NCI-H2107 treated with DMSO at 0.1 percent for 48 hours (cell line): ENCODE measurements around the gene HERPUD1.
"Not testable (repeated sequence)": the region's sequence is repeated elsewhere in the genome, so short reads cannot be mapped to it uniquely, and the experiment has no call there.

Experiments used
- DNase-seq: peaks from one replicate; lab custom pipeline; 2025; ENCODE audit not compliant: unreplicated experiment; lab: John Stamatoyannopoulos, UW

HERPUD1 gene

DNA sequence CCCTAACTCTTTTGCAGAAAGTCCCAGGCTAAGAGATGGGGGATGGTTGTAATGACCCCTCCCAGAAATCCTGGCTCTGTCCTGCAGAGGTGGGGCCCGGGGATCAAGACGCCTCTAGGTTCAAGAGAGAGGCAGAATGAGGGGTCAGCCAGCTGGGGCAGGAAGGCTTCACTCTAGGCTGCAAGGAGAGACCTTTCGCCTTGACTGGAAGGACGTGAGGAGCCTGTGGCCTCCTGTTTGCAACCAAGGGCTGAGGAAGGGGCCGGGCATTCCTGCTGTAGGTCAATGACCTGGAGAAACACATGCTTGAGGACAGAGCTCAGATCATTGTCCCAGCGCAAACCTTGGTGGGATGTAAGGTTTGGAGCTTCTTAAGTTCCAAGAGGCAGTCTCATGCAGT is 21.1 kb downstream of the HERPUD1 start:
- no peak for DNase-seq

DNA sequence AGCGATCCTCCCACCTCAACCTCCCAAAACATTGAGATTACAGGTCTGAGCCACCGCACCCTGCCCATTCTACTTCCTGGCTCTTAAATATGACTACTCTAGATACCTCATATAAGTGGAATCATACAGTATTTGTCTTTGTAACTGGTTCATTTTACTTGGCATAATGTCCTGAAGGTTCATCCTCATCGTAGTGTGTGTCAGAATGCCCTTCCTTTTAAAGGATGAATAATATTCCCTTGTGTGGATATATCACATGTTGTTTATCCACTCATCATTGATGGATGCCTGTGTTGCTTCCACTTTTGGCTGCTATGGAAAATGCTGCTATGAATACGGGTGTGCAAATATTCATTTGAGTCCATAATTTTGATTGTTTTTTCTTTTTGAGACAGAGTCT is 24.1 kb downstream of the HERPUD1 start:
- no peak for DNase-seq

DNA sequence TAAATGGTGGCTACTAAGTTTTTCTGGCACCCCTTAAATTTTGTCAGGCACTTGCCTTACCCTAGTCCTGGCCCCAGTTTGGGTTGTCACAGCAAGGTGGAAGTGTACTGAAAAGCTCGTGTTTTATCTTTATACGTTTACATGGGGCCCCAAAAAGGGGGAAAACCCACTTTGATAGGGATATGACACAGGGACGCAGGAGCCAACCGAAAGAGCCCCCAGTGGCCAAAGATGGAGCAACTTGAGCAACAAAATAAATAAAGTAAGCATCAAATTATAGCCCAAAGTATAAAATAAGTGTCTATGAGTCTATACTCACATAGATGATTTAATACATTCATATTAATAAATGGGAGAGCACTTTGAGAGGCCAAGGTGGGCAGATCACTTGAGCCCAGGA is 24.8 kb downstream of the HERPUD1 start:
- DNase-seq: no peak

DNA sequence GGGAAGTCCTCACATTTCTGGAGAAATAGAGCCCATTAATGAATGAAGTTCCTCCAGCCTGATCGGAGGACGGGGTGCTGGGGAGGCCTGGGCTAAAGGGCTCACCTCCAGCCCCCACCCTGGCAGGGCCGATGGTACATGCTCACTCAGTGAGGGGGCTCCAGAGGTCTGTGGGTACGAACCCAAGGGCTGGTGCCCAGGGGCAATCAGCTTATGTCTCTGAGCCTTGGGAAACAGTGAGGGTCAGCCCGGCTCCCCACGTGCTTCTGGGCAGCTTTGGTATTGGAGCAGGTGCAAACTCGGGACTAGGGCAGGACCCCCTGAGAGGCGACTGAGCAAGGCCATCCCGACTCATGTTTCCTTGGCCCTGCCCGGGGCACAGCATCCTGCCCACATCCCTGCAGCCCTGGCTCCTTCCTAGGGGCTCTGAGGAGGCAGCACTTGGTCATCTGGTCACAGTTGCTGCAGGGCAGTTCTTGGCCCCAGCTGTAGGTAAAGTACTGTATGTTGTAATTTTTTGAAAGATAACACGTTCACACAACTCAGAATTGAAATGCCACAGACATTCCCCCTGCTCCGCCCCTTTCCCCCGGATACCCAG is 28.8 kb downstream of the HERPUD1 start:
- no peak for DNase-seq

DNA sequence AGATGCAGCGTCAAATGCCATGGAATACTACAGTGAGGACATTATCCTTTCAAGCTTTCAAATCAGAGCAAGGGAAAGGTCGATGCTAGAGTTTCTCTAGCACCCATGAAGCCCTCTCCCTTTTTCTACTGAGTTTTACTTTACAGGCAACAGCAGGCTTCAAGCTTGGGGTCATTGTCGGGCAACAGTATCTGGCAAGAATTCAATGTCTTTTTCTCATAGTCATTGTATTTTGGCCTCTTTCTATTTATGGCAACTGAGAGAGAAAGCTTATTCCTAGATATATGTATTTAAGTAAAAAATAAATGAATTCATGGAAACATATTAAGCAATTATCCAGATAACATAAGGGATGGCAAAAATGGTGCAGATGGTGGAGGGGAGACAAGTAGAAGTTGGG is 29.4 kb downstream of the HERPUD1 start:
- DNase-seq: no peak

DNA sequence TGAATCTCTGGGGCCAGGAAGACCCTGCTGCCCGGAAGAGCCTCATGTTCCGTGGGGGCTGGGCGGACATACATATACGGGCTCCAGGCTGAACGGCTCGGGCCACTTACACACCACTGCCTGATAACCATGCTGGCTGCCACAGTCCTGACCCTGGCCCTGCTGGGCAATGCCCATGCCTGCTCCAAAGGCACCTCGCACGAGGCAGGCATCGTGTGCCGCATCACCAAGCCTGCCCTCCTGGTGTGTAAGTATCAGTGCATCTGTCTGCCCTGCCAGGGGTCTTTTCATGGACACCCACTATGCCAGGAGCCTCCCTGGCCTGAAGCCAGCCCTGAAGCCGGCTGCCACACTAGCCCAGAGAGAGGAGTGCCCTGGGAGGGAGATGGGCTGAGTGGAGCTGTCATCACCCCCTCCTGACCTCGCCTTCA is 29.9 kb downstream of the HERPUD1 start, which contains the start of gene CETP:
CETP (plus strand) TSS at position 100 of the 431 bp plus-strand sequence; CDS start at position 130, 30 bp downstream.
- no peak for DNase-seq

DNA sequence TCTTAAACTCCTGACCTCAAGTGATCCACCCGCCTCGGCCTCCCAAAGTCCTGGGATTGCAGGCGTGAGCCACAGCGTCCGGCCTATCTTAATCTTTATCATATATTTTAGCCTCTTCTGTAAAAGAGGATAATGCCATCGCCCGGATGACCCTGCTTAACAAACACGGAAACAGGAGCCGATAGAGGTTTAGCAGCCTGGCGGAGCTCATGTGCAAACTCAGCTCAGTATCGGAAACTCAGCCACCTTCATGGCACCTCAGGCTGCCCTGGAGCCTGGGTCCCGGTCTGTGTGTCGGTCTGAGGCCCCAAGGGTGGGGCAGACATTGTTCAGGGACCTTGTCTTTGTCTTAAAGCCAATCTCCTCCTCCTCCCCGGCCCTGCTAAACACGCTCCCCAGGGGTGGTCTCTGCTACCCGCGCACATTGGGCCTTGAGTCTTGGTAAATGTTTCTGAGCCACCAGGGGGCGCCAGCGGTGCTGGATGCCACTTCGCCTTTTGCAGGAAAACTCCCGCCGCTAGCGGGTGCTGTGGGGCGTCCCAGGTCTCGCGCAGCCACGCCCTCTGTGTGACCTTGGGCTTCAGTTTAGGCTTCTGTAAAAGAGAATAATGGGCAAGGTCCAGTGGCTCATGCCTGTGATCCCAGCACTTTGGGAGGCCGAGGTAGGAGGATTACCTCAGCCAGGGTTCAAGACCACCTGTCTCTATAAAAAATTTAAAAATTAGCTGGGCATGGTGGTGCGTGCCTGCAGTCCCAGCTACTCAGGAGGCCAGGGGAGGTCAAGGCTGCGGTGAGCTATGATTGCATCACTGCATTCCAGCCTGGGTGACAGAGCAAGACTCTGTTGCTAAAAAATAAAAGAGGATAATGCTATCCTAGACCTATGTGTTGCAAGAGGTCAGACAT is 32.6 kb downstream of the HERPUD1 start:
- no peak for DNase-seq

DNA sequence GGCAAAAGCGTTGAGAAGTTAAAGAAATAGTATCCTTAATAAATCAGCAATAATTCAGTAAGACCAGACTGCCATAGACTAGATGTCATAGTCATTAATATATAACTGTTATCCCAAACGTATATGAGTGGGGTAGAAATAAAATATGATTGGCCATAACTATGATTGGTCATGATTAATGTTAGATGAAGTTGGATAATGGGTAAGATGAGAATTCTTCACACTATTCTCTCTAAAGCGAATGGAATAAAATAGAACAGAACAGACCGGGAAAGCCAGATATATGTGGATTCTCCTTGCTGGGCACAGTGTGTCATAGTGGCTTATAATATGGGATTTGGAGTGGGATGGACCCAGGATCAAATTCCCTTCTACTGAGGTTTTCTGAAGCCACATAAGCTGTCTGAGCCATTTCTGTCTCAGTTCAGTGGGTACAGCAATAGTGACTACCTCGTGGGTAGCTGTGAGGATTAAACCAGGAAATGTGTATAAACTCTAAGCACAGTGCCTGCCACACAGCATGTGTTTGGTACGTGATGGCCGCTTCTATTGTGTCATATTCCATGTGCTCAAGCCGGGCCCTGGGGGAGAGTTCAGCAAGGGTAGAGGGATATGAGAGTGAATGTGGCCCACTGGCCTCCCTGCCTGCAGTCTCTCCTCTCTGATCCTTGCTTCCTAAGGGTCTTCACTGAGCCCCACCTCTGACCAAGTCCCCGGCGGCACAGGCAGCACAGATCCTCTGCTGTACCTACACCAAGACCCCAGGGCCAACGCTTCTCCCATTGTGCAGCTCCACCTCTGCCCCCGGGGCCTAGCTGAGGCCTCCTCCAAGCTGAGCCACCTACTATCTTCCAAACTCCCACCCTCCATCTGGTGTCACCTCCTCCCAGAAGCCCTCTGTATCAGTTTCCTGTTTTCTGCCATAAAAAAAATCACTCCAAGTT is 33.5 kb downstream of the HERPUD1 start:
- no peak for DNase-seq

DNA sequence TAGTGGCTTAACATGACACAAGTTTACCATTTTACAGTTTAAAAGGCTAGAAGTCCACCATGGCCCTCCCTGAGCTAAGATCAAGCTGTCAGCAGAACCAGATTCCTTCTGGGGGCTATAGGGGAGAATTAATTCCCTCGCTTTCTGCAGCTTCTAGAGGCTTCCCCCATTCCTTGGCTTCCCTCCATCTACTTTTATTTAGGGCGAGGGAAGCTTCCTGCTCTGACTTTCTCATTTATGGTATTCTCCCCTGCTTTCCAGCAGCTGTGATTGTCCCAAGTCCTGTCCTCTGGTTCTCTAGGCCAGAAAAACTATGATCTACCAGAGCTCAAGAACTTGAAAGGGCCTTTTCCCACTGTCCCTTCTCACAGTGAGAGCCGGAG is 34.1 kb downstream of the HERPUD1 start:
- DNase-seq: no peak

DNA sequence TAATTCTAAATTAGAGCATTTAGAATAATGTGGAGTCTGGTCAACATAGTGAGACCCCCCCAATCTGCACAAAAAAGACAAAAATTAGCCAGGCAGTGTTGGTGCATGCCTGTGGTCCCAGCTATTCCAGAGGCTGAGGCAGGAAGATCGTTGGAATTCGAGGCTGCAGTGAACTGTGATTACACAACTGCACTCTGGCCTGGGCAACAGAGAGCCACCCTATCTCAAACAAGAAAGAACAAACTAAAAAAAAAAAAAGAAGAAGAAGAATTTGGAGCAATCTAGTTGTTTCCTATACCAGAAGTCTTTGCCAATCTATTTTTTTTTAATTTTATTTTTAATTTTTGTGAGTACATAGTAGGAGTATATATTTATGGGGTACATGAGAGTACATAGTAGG is 35.8 kb downstream of the HERPUD1 start:
- no peak for DNase-seq

DNA sequence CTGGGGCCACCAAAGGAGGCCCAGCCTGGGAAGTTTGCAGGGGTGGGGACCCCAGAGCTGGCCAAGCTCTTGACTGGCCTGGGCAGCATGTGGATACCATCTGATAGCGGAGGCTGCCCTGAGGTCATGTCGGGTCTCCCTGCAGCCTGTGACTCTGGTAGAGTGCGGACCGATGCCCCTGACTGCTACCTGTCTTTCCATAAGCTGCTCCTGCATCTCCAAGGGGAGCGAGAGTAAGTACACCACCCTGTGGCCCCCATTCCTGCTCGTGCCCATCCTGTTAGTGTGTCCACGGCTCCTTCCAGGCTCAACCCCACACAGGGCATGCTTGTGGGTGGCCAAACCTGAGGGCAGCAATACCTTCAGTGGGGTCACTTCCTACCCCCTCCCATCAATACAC is 37.8 kb downstream of the HERPUD1 start:
- no peak for DNase-seq

DNA sequence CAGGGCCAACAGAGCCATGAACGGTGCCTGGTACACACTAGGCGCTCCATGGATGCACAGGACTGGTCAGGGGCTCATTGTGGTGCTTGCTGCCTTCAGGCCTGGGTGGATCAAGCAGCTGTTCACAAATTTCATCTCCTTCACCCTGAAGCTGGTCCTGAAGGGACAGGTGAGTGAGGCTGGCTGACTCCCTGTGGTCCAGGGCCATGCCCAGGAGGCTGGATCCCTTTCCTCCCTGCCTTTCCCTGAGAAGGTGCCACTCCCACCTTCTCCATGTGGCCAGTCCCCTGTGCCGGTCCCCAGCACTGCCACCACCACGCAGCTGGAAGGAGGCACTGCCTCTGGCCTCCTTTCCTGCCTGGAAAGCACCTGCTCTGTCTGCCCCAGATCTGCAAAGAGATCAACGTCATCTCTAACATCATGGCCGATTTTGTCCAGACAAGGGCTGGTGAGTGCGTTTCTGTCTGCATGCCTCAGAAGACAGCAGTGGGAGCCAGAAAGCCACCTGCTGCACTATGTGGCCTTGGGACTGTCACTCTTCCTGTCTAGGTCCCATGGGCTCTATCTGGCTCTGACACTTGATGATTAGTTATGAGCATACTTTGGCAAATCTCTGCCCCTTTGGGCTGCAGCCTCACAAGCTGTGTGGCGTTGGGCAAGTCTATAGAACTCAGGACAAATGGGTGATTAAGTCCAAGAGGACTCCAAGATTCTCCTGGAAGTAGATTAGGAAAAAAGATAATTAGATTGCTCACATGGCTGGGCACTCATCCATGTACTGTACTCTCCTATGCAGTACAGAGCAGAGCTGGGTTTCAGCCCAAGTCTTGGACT is 39.2 kb downstream of the HERPUD1 start:
- no peak for DNase-seq

DNA sequence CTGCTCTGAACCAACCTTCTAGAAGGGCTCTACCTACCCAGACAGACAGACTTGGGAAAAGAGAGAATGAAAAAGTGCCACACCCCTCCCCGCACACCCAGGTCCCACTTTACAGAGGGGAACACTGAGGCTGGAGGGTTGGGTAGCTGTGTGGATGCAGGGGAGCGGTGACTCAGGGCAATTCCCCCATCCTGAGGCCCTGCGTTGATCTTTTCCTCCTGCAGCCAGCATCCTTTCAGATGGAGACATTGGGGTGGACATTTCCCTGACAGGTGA is 39.8 kb downstream of the HERPUD1 start:
- no peak for DNase-seq

DNA sequence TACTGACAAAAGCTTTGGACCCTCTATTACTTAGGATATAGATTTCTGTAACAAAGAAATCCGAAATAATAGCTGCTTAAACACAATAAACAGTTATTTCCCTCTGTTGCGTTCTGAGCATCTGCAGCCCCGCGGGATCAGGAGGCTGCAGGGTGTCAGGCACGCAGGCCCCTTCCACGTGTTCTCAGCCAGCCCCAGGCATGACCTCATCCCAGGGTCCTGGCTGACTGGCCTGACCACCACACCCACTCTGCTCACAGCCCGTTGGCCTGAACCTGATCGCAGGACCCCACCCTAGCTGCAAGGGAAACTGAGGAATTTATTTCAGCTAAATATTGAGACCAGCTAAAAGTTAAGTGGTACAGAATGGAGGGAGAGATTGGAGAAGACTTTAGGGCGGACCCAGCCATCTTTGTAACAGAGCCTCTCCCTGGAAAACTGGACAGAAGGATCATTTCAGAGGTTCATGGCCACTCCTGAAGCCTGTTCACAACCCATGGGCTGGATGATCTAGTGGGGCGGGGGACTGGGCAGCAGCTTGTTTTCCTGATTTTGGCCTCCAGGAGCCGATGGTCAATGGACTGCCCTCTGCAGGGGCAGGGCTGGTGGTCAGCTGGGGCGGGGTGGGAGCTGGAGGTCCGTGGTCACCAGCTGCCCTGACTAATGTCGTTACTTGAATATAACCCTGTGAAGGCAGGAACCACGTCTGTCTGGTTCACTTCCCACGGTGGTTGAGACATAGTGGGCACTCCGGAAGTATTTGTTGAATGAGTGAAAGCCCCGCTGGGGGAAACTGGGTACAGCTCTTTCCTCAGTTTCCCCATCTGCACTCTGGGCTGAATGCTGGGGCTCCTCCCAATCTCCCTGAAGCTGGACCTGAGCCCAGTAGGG is 40.7 kb downstream of the HERPUD1 start:
- DNase-seq: no peak

DNA sequence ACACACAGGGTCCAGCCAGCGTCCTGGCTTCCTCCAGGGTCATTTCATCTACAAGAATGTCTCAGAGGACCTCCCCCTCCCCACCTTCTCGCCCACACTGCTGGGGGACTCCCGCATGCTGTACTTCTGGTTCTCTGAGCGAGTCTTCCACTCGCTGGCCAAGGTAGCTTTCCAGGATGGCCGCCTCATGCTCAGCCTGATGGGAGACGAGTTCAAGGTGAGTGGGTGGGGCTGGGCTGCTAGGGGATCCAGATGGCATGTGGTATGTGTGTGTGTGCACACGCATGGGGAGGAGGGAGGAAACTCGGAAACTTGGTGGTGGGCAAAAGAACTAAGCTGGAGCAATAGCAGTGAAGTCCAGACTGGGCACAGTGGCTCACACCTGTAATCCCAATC is 41.4 kb downstream of the HERPUD1 start:
- no peak for DNase-seq

DNA sequence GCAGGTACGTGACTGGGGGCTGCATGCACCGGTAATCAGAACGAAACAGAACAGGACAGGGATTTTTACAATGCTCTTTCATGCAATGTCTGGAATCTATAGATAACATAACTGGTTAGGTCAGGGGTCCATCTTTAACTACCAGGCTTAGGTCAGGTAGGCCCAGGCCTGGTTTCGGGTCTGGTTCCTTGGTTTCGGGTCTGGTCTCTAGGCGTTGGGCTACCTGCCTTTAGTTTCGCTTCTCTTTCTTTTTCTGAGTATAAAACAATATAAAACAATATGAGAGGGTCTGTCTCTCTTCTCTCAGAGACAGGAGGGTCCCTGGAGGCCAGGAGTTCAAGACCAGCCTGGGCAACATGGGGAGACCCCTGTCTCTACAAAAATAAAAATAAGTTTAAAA is 42.0 kb downstream of the HERPUD1 start:
- not testable (repeated sequence) for DNase-seq

DNA sequence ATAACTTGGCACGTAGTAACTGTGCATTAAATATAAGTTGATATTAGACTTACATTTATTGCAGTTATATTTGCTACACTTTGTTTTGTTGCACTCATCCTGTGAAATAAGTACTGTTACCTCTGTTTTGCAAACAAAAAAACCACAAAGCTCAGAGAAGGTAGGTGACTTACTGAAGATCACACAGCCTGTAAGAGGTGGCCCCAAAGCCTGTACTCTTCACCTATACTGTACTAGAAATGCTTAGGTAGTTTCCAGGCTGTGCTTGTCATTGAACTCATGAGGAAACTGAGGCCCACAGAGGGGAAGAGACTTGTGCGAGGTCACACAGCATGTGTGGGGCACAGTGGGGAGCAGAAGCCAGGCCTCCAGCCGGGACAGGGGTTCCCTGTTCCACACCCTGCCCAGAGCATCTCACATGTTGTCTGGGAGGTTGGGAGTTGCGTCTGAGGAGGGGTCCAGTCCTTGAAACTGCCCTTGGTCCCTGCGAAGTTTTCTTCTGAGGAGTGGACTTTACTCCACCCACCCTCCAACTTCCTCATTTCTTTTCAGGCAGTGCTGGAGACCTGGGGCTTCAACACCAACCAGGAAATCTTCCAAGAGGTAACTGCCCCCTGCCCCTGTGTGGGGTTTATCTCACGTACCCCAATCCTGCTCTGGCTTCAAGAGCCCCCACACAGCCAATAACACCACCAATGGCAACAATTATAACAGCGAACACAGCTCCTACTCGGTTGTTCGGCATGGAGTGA is 42.8 kb downstream of the HERPUD1 start:
- no peak for DNase-seq

DNA sequence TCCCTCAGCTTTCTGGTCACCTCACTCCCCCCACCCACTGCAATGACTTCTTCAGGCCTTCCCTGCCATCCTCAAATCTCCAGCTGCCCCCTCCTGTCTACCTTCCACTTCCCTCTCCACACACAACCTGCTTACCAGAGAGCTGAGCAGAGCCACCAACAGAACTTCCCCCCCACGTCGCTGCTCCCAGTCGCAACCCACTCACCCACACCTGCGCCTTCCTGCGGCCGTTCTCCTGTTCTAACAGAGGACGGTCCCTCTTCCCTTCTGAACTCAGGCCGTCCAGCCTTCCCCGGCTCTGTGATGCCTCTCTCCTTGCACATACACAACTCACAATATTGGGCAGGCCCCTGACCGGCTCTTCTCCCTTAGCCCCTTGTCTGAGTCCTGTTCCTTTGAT is 43.8 kb downstream of the HERPUD1 start:
- DNase-seq: no peak

DNA sequence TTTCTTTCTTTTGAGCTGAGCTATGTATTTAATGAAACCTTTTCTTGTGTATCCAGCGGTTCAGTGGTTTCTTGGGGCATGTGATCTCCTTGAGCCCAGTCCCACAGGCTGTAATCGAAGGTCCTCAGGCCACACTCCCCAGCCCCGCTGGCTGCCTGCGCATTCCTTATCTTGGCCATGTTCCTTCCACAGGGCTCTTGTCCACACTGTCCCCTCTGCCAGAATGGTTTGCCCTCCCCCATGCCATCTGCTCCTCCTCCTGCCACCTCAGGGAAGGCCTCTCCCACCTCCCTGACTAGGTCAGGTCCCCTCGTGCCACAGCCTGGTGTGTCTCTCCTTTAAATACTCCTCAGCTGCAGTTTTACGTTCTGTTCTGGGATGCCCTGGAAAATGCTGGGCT is 45.3 kb downstream of the HERPUD1 start:
- no peak for DNase-seq
